HepG2 (cell line): ENCODE measurements around the gene HES6. TPM values are rescaled to one million over a fixed set of nuclear protein-coding genes. Genes with fewer than 3 reads are reported as not detected.
A peak's percentile ranks its signal among the peaks of the same experiment; 100 is the strongest.

Experiments
- ADNP ChIP-seq: sonication (generic); formaldehyde crosslinking; IDR thresholded peaks from 2 replicates; pipeline ENCODE4 v1.4.0; 2020; ENCODE audit warnings: missing genetic modification reagents
- CENPX ChIP-seq: sonication (generic); formaldehyde crosslinking; IDR thresholded peaks from 2 replicates; pipeline ENCODE4 v1.9.0; 2021; ENCODE audit warnings: mild to moderate bottlenecking, missing genetic modification reagents, moderate library complexity
- CHCHD3 ChIP-seq: sonication (generic); formaldehyde crosslinking; IDR thresholded peaks from 2 replicates; pipeline ENCODE4 v1.8.0; 2022; ENCODE audit warnings: mild to moderate bottlenecking, missing genetic modification reagents, moderate library complexity
- GABPB1 ChIP-seq: IDR thresholded peaks from 2 replicates; pipeline ENCODE4 v1.6.1; 2016; ENCODE audit warnings: mild to moderate bottlenecking, missing genetic modification reagents, moderate library complexity, missing compliant biosample characterization
- JUN ChIP-seq: sonication (generic); formaldehyde crosslinking; IDR thresholded peaks from 2 replicates; pipeline ENCODE4 v1.4.0; 2020; ENCODE audit warnings: mild to moderate bottlenecking, missing genetic modification reagents
- KLF15 ChIP-seq: sonication (generic); formaldehyde crosslinking; IDR thresholded peaks from 2 replicates; pipeline ENCODE4 v1.8.1; 2023; ENCODE audit warnings: borderline replicate concordance, mild to moderate bottlenecking, inconsistent platforms, missing genetic modification reagents, mixed read lengths
- MXD1 ChIP-seq: sonication (generic); formaldehyde crosslinking; IDR thresholded peaks from 2 replicates; pipeline ENCODE4 v1.4.0; 2020; ENCODE audit warnings: mild to moderate bottlenecking, missing genetic modification reagents
- NCOA2 ChIP-seq: sonication (generic); formaldehyde crosslinking; IDR thresholded peaks from 2 replicates; pipeline ENCODE4 v1.8.0; 2022; ENCODE audit warnings: inconsistent platforms
- NR2F1 ChIP-seq, 2 experiments: fragments of 450-650 bp in 1 of 2; formaldehyde crosslinking in 1 of 2; IDR thresholded peaks; 2 replicates each; pipeline versions ENCODE4 v1.5.0 to v1.6.1; 2016 to 2020; ENCODE audit warnings: mild to moderate bottlenecking in 1 of 2, missing compliant biosample characterization in 1 of 2, missing genetic modification reagents in 1 of 2, moderate library complexity in 1 of 2
- SAP130 ChIP-seq: IDR thresholded peaks from 2 replicates; pipeline ENCODE4 v1.6.1; 2016; ENCODE audit warnings: low read depth
- ZBED4 ChIP-seq: sonication (generic); formaldehyde crosslinking; IDR thresholded peaks from 2 replicates; pipeline ENCODE4 v1.4.0; 2020; ENCODE audit warnings: missing genetic modification reagents, borderline replicate concordance
- ZBTB26 ChIP-seq: IDR thresholded peaks from 2 replicates; pipeline ENCODE4 v1.6.1; 2016; ENCODE audit warnings: missing compliant biosample characterization, missing genetic modification reagents, borderline replicate concordance
- ZIK1 ChIP-seq: sonication (generic); formaldehyde crosslinking; IDR thresholded peaks from 2 replicates; pipeline ENCODE4 v1.5.0; 2020; ENCODE audit warnings: mild to moderate bottlenecking, low read depth, missing genetic modification reagents, borderline replicate concordance
- ZNF543 ChIP-seq: sonication (generic); formaldehyde crosslinking; IDR thresholded peaks from 2 replicates; pipeline ENCODE4 v1.4.0; 2020; ENCODE audit warnings: mild to moderate bottlenecking, missing genetic modification reagents
- ZNF572 ChIP-seq: sonication (generic); formaldehyde crosslinking; IDR thresholded peaks from 2 replicates; pipeline ENCODE4 v1.5.1; 2020; ENCODE audit warnings: mild to moderate bottlenecking, missing genetic modification reagents
- ZNF703 ChIP-seq: sonication (generic); formaldehyde crosslinking; IDR thresholded peaks from 2 replicates; pipeline ENCODE4 v1.5.1; 2020; ENCODE audit warnings: missing genetic modification reagents, mild to moderate bottlenecking, moderate library complexity, borderline replicate concordance
- ZNF704 ChIP-seq: sonication (generic); formaldehyde crosslinking; IDR thresholded peaks from 2 replicates; pipeline ENCODE4 v1.8.1; 2023; ENCODE audit warnings: mild to moderate bottlenecking, inconsistent platforms, moderate library complexity, missing genetic modification reagents, borderline replicate concordance
- ZNF770 ChIP-seq: sonication (generic); formaldehyde crosslinking; IDR thresholded peaks from 2 replicates; pipeline ENCODE4 v1.5.0; 2020; ENCODE audit warnings: mild to moderate bottlenecking, missing genetic modification reagents
- polyA plus RNA-seq, 8 experiments: library from polyadenylated mRNA; depleted of rRNA in 3 of 8; stranded (reverse) in 7 of 8; unstranded in 1 of 8; fragments of >200 nt; fragmentation: Illumina TruSeq in 4 of 8; extraction: Trizol in 4 of 8; gene quantifications; 2 replicates each; pipeline versions ENCODE4 v1.2.1 to v1.2.3, GENCODE V29; 2011 to 2016; ENCODE audit warnings: low read depth in 4 of 8, missing spikeins in 1 of 8, mixed read lengths in 1 of 8; ENCODE audit not compliant: insufficient read depth in 1 of 8
- total RNA-seq, 5 experiments: library from RNA; depleted of rRNA; stranded (reverse); fragments of >200 nt; fragmentation: Illumina TruSeq; extraction: Trizol; gene quantifications; 2 replicates each; pipeline ENCODE4 v1.2.3, GENCODE V29; 2016; ENCODE audit warnings: low read depth in 1 of 5

HES6 gene
- total and polyA plus RNA-seq, 2 of the 13 experiments (the other 11 are each of a cell fraction or from before 2014, with no cell fraction given), result 19.5 to 82.8 TPM

- TF ChIP-seq ZNF770 (CRISPR knock-in tag) (no peak), ZNF704 (CRISPR knock-in tag) (no peak), ZBED4 (CRISPR knock-in tag) (no peak), GABPB1 (peak; percentile 24; the same call in 1 of the 2 replicates), ZBTB26 (CRISPR knock-in tag) (no peak), KLF15 (CRISPR knock-in tag) (no peak), NR2F1 (CRISPR knock-in tag; IDR thresholded peaks at IDR 0.05) (no peak), ZNF572 (CRISPR knock-in tag) (peak; percentile 86; the same call in 1 of the 2 replicates), NCOA2 (no peak), SAP130 (CRISPR knock-in tag) (peak; percentile 25; the same call in 1 of the 2 replicates), ADNP (CRISPR knock-in tag) (peak; percentile 62; the same call in 1 of the 2 replicates), CENPX (CRISPR knock-in tag) (no peak), JUN (CRISPR knock-in tag) (no peak), MXD1 (CRISPR knock-in tag) (no peak), CHCHD3 (CRISPR knock-in tag) (no peak), ZNF703 (no peak), ZNF543 (CRISPR knock-in tag) (no peak), ZIK1 (no peak)
Measured at GRCh38 chr2:238242731-238243495, 3.1 kb upstream of the HES6 start (continued).
